Measurements from ENCODE around the gene GNG8. TPM values are rescaled to one million over a fixed set of nuclear protein-coding genes. Genes with fewer than 3 reads are reported as not detected.

GNG8 gene
- polyA plus RNA-seq (2013, experiment 1 of 2) = not detected
- polyA plus RNA-seq (2013, experiment 2 of 2) = 1.2 TPM

- H2AK5ac ChIP-seq (ENCODE audit: low read length) = no peak within 1 kb of the TSS
- H2BK15ac ChIP-seq (replicated peaks; ENCODE audit: low read depth) = no peak within 1 kb of the TSS
- no peak within 1 kb of the TSS for H3K4me3 ChIP-seq (ENCODE audit: low read length)
- H3K56ac ChIP-seq (ENCODE audit: low read length) = peak within 1 kb of the TSS; percentile 60
- H2BK120ac ChIP-seq (ENCODE audit: low read depth, low read length) = no peak within 1 kb of the TSS
- no peak within 1 kb of the TSS for H3K9ac ChIP-seq (ENCODE audit: low read length)
- H4K5ac ChIP-seq (ENCODE audit: low read length) = no peak within 1 kb of the TSS
- H3K4me2 ChIP-seq (ENCODE audit: low read length) = no peak within 1 kb of the TSS
- H4K8ac ChIP-seq (ENCODE audit: low read depth, low read length) = no peak within 1 kb of the TSS
- H3K27ac ChIP-seq (ENCODE audit: low read depth, low read length) = no peak within 1 kb of the TSS
- DNase-seq = no peak
- H3K36me3 ChIP-seq (ENCODE audit: control insufficient read depth, insufficient read depth, low read length) = no peaks in the 10 kb centered on the region
- no peaks in the 10 kb centered on the region for H3K79me2 ChIP-seq (ENCODE audit: control insufficient read depth, insufficient read depth, low read length)
- no peak within 1 kb of the TSS for H3K18ac ChIP-seq (ENCODE audit: low read length)
- H3K27me3 ChIP-seq (ENCODE audit: insufficient read depth, low read length, poor library complexity) = no peaks in the 10 kb centered on the region
- WGBS (ENCODE audit: extremely low coverage, insufficient coverage, low lambda C conversion rate) = no CpG with 5 or more reads among the region's 34 CpGs
- H3K4ac ChIP-seq (ENCODE audit: low read depth, low read length) = no peak within 1 kb of the TSS
- no peaks in the 10 kb centered on the region for H3K79me1 ChIP-seq (ENCODE audit: low read length)
- no peak within 1 kb of the TSS for H2BK5ac ChIP-seq (ENCODE audit: low read length)
- peaks cover 8% of the 10 kb centered on the region for H3K4me1 ChIP-seq (ENCODE audit: control insufficient read depth, low read depth, low read length)
- H3K23ac ChIP-seq (ENCODE audit: low read length) = no peak within 1 kb of the TSS
Observed at GRCh38 chr19:46635920-46636761, at the start of gene GNG8. Gene GNG8 (minus strand): TSS chr19:46636202. CDS start chr19:46634682, 1,520 bp downstream.

GRCh38 chr19:46685189-46685588 lies 49.2 kb upstream of the GNG8 start:
- no peak overlapping the region for H2AK5ac ChIP-seq (ENCODE audit: low read length)
- H3K36me3 ChIP-seq (ENCODE audit: control insufficient read depth, insufficient read depth, low read length) = peaks cover 15% of the 10 kb centered on the region
- H3K79me2 ChIP-seq (ENCODE audit: control insufficient read depth, insufficient read depth, low read length) = no peaks in the 10 kb centered on the region
- H3K9ac ChIP-seq (ENCODE audit: low read length) = no peak overlapping the region
- H3K4me1 ChIP-seq (ENCODE audit: control insufficient read depth, low read depth, low read length) = no peaks in the 10 kb centered on the region
- no peak overlapping the region for H3K27ac ChIP-seq (ENCODE audit: low read depth, low read length)
- H3K4me3 ChIP-seq (ENCODE audit: low read length) = no peak overlapping the region
- no peak overlapping the region for H3K18ac ChIP-seq (ENCODE audit: low read length)
- no peaks in the 10 kb centered on the region for H3K27me3 ChIP-seq (ENCODE audit: insufficient read depth, low read length, poor library complexity)
- H3K56ac ChIP-seq (ENCODE audit: low read length) = no peak overlapping the region
- no peak overlapping the region for H2BK5ac ChIP-seq (ENCODE audit: low read length)
- no peak overlapping the region for H3K23ac ChIP-seq (ENCODE audit: low read length)
- H2BK15ac ChIP-seq (replicated peaks; ENCODE audit: low read depth) = no peak overlapping the region
- H4K8ac ChIP-seq (ENCODE audit: low read depth, low read length) = no peak overlapping the region
- no peak for DNase-seq
- H4K5ac ChIP-seq (ENCODE audit: low read length) = no peak overlapping the region
- H2BK120ac ChIP-seq (ENCODE audit: low read depth, low read length) = no peak overlapping the region
- WGBS (ENCODE audit: extremely low coverage, insufficient coverage, low lambda C conversion rate) = no CpG with 5 or more reads among the region's 3 CpGs
- H3K4ac ChIP-seq (ENCODE audit: low read depth, low read length) = no peak overlapping the region
- no peak overlapping the region for H3K4me2 ChIP-seq (ENCODE audit: low read length)
- no peaks in the 10 kb centered on the region for H3K79me1 ChIP-seq (ENCODE audit: low read length)

GRCh38 chr19:46678110-46678732 lies 42.2 kb upstream of the GNG8 start:
- no peak overlapping the region for H3K56ac ChIP-seq (ENCODE audit: low read length)
- no peak overlapping the region for H3K4me2 ChIP-seq (ENCODE audit: low read length)
- no peak overlapping the region for H2BK15ac ChIP-seq (replicated peaks; ENCODE audit: low read depth)
- no peak overlapping the region for H2BK120ac ChIP-seq (ENCODE audit: low read depth, low read length)
- no peak overlapping the region for H2BK5ac ChIP-seq (ENCODE audit: low read length)
- no peak overlapping the region for H3K27ac ChIP-seq (ENCODE audit: low read depth, low read length)
- H4K5ac ChIP-seq (ENCODE audit: low read length) = no peak overlapping the region
- no peak overlapping the region for H3K18ac ChIP-seq (ENCODE audit: low read length)
- H3K9ac ChIP-seq (ENCODE audit: low read length) = no peak overlapping the region
- no peaks in the 10 kb centered on the region for H3K4me1 ChIP-seq (ENCODE audit: control insufficient read depth, low read depth, low read length)
- H4K8ac ChIP-seq (ENCODE audit: low read depth, low read length) = no peak overlapping the region
- no peak overlapping the region for H3K4me3 ChIP-seq (ENCODE audit: low read length)
- no peaks in the 10 kb centered on the region for H3K79me1 ChIP-seq (ENCODE audit: low read length)
- no peaks in the 10 kb centered on the region for H3K79me2 ChIP-seq (ENCODE audit: control insufficient read depth, insufficient read depth, low read length)
- H3K4ac ChIP-seq (ENCODE audit: low read depth, low read length) = no peak overlapping the region
- no CpG with 5 or more reads among the region's 26 CpGs for WGBS (ENCODE audit: extremely low coverage, insufficient coverage, low lambda C conversion rate)
- H3K23ac ChIP-seq (ENCODE audit: low read length) = no peak overlapping the region
- no peak overlapping the region for H2AK5ac ChIP-seq (ENCODE audit: low read length)
- DNase-seq = peak; percentile 77
- no peaks in the 10 kb centered on the region for H3K27me3 ChIP-seq (ENCODE audit: insufficient read depth, low read length, poor library complexity)
- peaks cover 10% of the 10 kb centered on the region for H3K36me3 ChIP-seq (ENCODE audit: control insufficient read depth, insufficient read depth, low read length)

- Histone ChIP-seq H3K4me1 (ENCODE audit: control insufficient read depth, low read depth, low read length) (no peaks in the 10 kb centered on the region), H3K18ac (ENCODE audit: low read length) (no peak overlapping the region), H4K5ac (ENCODE audit: low read length) (no peak overlapping the region), H2BK5ac (ENCODE audit: low read length) (no peak overlapping the region), H3K79me2 (ENCODE audit: control insufficient read depth, insufficient read depth, low read length) (no peaks in the 10 kb centered on the region), H2BK15ac (replicated peaks; ENCODE audit: low read depth) (no peak overlapping the region), H3K23ac (ENCODE audit: low read length) (no peak overlapping the region), H3K36me3 (ENCODE audit: control insufficient read depth, insufficient read depth, low read length) (peaks cover 9% of the 10 kb centered on the region), H2AK5ac (ENCODE audit: low read length) (no peak overlapping the region), H3K27ac (ENCODE audit: low read depth, low read length) (no peak overlapping the region), H3K4ac (ENCODE audit: low read depth, low read length) (no peak overlapping the region), H2BK120ac (ENCODE audit: low read depth, low read length) (no peak overlapping the region), H3K79me1 (ENCODE audit: low read length) (no peaks in the 10 kb centered on the region), H3K9ac (ENCODE audit: low read length) (no peak overlapping the region), H3K27me3 (ENCODE audit: insufficient read depth, low read length, poor library complexity) (no peaks in the 10 kb centered on the region), H3K56ac (ENCODE audit: low read length) (no peak overlapping the region), H4K8ac (ENCODE audit: low read depth, low read length) (no peak overlapping the region), H3K4me3 (ENCODE audit: low read length) (no peak overlapping the region), H3K4me2 (ENCODE audit: low read length) (no peak overlapping the region)
- DNase-seq = peak; percentile 87
- WGBS (ENCODE audit: extremely low coverage, insufficient coverage, low lambda C conversion rate) = no CpG with 5 or more reads among the region's 21 CpGs
Observed at GRCh38 chr19:46674416-46675178, 38.6 kb upstream of the GNG8 start.

- no peak overlapping the region for H3K9ac ChIP-seq (ENCODE audit: low read length)
- H3K23ac ChIP-seq (ENCODE audit: low read length) = no peak overlapping the region
- DNase-seq = no peak
- H4K8ac ChIP-seq (ENCODE audit: low read depth, low read length) = no peak overlapping the region
- no peak overlapping the region for H3K4me3 ChIP-seq (ENCODE audit: low read length)
- no peak overlapping the region for H3K56ac ChIP-seq (ENCODE audit: low read length)
- peaks cover 7% of the 10 kb centered on the region for H3K36me3 ChIP-seq (ENCODE audit: control insufficient read depth, insufficient read depth, low read length)
- H3K27ac ChIP-seq (ENCODE audit: low read depth, low read length) = no peak overlapping the region
- no peaks in the 10 kb centered on the region for H3K4me1 ChIP-seq (ENCODE audit: control insufficient read depth, low read depth, low read length)
- H3K4ac ChIP-seq (ENCODE audit: low read depth, low read length) = no peak overlapping the region
- no peak overlapping the region for H2BK5ac ChIP-seq (ENCODE audit: low read length)
- no peak overlapping the region for H2BK15ac ChIP-seq (replicated peaks; ENCODE audit: low read depth)
- H3K27me3 ChIP-seq (ENCODE audit: insufficient read depth, low read length, poor library complexity) = no peaks in the 10 kb centered on the region
- no peaks in the 10 kb centered on the region for H3K79me1 ChIP-seq (ENCODE audit: low read length)
- no peaks in the 10 kb centered on the region for H3K79me2 ChIP-seq (ENCODE audit: control insufficient read depth, insufficient read depth, low read length)
- no peak overlapping the region for H2AK5ac ChIP-seq (ENCODE audit: low read length)
- H4K5ac ChIP-seq (ENCODE audit: low read length) = no peak overlapping the region
- no peak overlapping the region for H3K4me2 ChIP-seq (ENCODE audit: low read length)
- H3K18ac ChIP-seq (ENCODE audit: low read length) = no peak overlapping the region
- no peak overlapping the region for H2BK120ac ChIP-seq (ENCODE audit: low read depth, low read length)
Observed at GRCh38 chr19:46670813-46671212, 34.8 kb upstream of the GNG8 start.

Measured in mesendoderm (in vitro differentiated cells).